GM19455 (cell line): ENCODE results near the gene PRR23C.

ENCODE experiments used
- ATAC-seq: cut with Tn5 transposase; IDR thresholded peaks from one replicate; pipeline ENCODE4 v1.9.1; 2021; ENCODE audit not compliant: unreplicated experiment

Gene PRR23C

GRCh38 chr3:139005356-139005993 is 39.2 kb downstream of the PRR23C start:
- ATAC-seq: no peak

DNA sequence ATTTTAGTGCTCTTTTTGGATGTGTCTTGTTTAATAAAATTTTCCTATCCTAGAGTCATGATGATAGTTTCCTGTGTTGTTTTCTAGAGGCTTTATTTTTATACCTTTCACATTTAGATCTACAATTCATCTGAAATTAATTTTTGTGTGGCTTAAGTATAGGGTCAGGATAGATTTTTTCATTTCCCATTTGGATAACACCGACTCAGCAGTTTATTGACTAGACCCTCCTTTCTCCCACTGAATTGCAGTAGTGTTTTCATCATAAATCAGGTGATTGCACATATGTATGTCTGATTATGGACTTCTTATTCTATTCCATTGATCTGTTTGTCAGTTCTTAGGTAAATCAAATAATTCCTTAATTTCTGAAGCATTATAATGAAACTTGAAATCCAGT is 49.0 kb downstream of the PRR23C start:
- no peak for ATAC-seq
